Stimulated activated CD8-positive, alpha-beta memory T cell treated with anti-CD3 and anti-CD28 coated beads, Interleukin-4, amount 100 ng/mL, for 24 hours (primary cell): ENCODE results near the gene GPR6.

ENCODE experiments used
- DNase-seq: peaks from one replicate; pipeline ENCODE4 v3.0.0-alpha.2; 2020; ENCODE audit warnings: low read depth

The GPR6 gene, protein sequence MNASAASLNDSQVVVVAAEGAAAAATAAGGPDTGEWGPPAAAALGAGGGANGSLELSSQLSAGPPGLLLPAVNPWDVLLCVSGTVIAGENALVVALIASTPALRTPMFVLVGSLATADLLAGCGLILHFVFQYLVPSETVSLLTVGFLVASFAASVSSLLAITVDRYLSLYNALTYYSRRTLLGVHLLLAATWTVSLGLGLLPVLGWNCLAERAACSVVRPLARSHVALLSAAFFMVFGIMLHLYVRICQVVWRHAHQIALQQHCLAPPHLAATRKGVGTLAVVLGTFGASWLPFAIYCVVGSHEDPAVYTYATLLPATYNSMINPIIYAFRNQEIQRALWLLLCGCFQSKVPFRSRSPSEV

GRCh38 chr6:109978174-109979032 is at the start of gene GPR6:
TSS of gene GPR6 (plus strand) at chr6:109978311. CDS start at chr6:109979113, 802 bp downstream.
- DNase-seq = peak; percentile 27

- DNase-seq = no peak
Measured at GRCh38 chr6:109934293-109934692, 43.8 kb upstream of the GPR6 start.

DNA sequence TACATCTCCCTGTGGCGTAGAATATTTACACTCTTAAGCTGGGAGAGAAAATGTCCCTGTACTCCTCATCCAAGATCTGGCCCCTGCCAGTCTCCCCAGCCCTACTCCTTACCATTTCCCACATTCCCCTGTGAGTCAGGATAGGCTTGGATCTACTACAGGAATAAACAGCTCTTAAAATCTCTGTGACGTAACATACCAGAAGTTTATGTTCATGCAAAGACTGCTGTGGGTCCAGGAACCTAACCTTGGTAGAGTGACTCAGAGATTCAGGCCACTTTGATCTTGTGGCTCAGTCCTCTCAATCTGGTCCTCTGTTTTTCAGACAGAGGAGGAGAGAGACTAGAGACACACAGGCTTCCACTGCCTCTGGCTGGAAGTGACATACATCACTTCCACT is 38.5 kb upstream of the GPR6 start:
- no peak for DNase-seq

GRCh38 chr6:109944448-109944847 is 33.7 kb upstream of the GPR6 start:
- DNase-seq = no peak

DNA sequence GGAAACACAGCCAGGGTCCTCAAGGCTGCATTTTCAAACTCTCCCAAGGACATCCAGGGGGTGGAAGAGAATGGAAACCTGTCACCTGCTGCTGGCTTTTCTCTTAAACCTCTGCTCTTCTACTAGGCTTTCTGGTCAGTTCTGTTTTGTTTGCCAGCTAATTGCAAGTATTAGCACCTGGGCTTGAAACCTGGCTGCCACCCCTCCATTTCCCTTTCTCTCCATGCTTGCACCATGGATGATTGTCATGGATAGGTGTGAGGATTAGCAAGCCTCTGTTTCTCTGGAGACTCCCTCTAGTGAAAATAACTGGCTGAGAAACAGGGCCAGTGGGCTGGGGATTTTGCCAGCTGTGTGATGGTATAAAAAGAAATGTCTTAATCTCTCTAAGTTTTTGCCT is 33.0 kb upstream of the GPR6 start:
- DNase-seq = no peak

GRCh38 chr6:109946979-109947378 is 31.1 kb upstream of the GPR6 start:
- no peak for DNase-seq

DNA sequence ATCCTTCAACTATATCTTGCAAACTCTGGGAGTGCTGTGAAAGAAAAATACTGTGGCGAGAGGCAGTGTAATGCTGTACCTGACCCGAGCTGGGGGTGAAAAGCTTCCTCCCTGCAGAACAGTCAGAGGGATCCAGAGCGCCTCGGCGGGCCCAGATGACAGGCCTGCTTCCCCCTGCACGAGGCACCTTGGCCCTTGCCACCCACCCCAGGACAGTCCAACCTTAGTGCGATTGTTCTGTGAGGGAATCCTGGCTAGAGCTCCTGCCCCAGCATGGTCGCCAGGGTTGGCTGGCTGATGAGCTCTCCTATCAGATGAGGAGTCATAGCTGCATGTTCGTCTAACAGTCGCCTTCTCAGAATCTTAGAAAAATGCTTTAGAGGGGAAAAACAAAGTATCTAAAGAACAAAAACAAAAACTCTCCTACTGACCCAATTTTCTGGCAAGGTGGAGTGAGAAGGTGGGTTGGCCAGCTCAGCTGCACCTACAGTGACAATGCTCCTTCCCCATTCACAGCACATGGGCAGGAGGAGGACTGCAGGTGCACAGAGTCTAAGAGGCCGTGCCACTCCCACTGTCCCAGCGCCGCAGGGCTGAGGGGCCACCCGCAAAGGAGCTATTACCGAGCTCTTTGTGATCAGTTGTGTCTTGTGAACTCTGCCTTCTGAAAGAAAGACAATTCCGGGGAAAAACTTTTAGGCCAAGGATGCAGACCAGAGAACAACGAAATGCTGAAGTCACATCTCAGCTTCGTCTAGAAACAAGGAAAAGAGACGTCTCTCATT is 28.6 kb upstream of the GPR6 start:
- no peak for DNase-seq

DNA sequence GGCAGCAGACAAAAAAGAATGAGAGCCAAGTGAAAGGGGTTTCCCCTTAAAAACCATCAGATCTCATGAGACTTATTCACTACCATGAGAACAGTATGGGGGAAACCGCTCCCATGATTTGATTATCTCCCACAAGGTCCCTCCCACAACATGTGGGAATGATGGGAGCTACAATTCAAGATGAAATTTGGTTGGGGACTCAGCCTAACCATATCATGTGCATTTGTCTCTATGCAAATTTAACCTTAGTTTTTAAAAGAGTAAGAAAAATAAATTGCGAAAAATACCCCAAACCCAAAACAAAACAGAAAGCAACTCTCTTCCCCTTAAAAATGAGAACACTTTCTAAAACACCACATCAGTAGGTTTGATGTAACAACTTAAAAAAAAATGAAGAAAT is 22.6 kb upstream of the GPR6 start:
- no peak for DNase-seq

- DNase-seq = no peak
Measured at GRCh38 chr6:109958626-109959025, 19.5 kb upstream of the GPR6 start.

- no peak for DNase-seq
Measured at GRCh38 chr6:109961611-109962041, 16.5 kb upstream of the GPR6 start.

GRCh38 chr6:109962271-109962670 is 15.8 kb upstream of the GPR6 start:
- DNase-seq = no peak

- DNase-seq = no peak
Measured at GRCh38 chr6:109963598-109964170, 14.4 kb upstream of the GPR6 start.

DNA sequence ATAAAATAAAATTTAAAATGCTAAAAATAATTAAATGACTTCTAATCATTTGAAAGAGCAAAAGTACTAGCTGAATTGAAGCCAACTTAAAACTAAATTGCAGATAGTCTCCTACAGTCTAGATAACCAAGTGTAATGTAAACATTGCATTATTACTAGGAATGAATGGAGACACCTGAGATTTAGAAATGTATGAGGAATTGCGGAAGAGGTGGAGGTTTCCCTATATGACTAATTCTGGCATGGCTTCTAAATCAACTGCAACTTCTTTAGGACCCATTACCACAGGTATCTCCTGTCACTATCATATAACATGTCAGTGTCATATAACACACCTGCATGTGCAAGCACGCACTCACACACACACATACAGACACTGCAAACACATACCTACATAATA is 13.2 kb upstream of the GPR6 start:
- no peak for DNase-seq

DNA sequence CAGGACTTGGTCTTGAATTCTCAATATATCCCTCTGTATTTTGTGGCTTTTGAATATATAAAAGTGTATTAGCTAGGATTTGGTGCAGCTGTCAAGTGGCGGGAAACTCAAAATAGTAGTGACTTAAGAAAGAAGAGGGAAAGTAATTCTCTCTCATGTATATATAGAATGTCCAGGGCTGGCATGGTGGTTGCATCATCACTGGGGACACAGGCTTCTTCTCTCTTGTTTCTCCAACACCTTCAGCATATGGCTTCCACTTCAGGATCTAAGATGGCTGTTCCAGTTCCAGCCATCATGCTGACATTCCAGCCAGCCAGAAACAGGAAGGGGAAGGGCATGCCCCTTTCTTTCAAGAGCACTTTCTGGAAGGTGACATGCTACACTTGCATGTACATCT is 11.8 kb upstream of the GPR6 start:
- DNase-seq = no peak

DNA sequence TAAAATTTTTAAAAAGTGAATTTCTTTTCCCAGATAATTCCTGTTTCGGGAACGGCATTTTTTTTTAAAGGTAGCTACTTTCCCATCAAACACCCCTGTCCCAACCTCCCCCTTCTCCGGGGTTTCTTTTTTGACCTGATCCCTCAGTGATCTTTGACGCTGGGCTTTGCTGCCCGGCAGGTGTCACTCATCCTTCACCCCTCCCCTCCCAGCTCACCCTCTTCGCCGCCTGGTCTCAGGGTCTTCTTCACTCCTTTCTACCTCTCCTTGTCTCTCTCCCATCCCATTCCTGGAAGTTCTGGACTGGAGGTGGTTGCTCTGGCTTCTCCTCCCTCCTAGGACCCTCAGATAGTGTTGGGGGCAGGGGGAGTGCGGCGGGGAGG is 329 bp upstream of the GPR6 start:
- no peak for DNase-seq

DNA sequence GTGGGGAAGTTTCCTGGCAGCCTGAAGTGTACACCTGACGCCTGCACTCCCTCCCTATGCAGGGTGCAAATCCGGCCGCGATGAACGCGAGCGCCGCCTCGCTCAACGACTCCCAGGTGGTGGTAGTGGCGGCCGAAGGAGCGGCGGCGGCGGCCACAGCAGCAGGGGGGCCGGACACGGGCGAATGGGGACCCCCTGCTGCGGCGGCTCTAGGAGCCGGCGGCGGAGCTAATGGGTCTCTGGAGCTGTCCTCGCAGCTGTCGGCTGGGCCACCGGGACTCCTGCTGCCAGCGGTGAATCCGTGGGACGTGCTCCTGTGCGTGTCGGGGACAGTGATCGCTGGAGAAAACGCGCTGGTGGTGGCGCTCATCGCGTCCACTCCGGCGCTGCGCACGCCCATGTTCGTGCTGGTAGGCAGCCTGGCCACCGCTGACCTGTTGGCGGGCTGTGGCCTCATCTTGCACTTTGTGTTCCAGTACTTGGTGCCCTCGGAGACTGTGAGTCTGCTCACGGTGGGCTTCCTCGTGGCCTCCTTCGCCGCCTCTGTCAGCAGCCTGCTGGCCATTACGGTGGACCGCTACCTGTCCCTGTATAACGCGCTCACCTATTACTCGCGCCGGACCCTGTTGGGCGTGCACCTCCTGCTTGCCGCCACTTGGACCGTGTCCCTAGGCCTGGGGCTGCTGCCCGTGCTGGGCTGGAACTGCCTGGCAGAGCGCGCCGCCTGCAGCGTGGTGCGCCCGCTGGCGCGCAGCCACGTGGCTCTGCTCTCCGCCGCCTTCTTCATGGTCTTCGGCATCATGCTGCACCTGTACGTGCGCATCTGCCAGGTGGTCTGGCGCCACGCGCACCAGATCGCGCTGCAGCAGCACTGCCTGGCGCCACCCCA is 1.2 kb downstream of the GPR6 start:
- DNase-seq = no peak

- DNase-seq = no peak
Measured at GRCh38 chr6:109984410-109984809, 6.3 kb downstream of the GPR6 start.

- no peak for DNase-seq
Measured at GRCh38 chr6:109987196-109987595, 9.1 kb downstream of the GPR6 start.

- no peak for DNase-seq
Measured at GRCh38 chr6:109991201-109992101, 13.3 kb downstream of the GPR6 start.

DNA sequence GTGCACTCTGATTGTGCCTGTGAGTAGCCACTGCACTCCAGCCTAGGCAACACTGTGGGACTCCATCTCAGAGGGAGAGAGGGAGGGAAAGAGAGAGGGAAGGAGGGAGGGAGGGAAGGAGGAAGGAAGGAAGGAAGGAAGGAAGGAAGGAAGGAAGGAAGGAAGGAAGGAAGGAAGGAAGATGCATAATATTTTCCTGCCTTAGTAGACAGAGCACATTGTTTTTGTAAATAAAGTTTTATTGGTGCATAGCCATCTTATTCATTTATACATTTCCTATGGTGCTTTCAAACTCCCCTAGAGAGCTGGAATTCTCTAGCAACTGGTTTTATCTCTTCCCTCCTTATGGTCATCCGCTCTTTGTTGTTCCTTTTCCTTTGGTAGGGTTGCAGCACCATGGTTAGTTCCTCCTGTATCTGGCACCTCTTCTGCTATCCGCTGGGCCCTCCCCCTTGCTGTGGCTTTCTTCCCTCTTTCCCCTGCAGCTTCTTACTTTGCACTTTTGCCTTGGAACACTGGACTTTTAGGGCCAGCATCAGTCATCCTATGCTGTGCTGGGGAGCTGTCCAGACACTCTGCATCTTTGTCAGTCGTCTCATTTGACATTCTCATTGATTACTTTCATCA is 20.2 kb downstream of the GPR6 start:
- DNase-seq = no peak
